Naive thymus-derived CD4-positive, alpha-beta T cell (primary cell): ENCODE measurements around the gene ANAPC4. TPM values are rescaled to one million over a fixed set of nuclear protein-coding genes. Genes with fewer than 3 reads are reported as not detected.
"Not testable (repeated sequence)": the region's sequence is repeated elsewhere in the genome, so short reads cannot be mapped to it uniquely, and the experiment has no call there.

ENCODE experiments used
- ATAC-seq: fragments of 150-1000 bp; cut with Tn5 transposase; 2 replicates; pipeline ENCODE4 v1.10.0; 2021; ENCODE audit warnings: mild to moderate bottlenecking, moderate library complexity
- CTCF ChIA-PET: fragments of 350-600 bp; sonication (Branson Sonifier 250); formaldehyde crosslinking; loops from one replicate; lab custom pipeline; 2021; ENCODE audit warnings: antibody characterized with exemption; lab: Charles Lee
- POLR2A ChIA-PET: fragments of 350-600 bp; sonication (Branson Sonifier 250); formaldehyde crosslinking; loops from one replicate; lab custom pipeline; 2021; ENCODE audit warnings: antibody characterized with exemption, inconsistent platforms; lab: Charles Lee
- DNase-seq, 9 donors: peaks; one replicate each; pipeline versions ENCODE4 v3.0.0 to v3.0.0-alpha.2; 2020 to 2022; ENCODE audit warnings: mixed read lengths in 1 of 9
- H3K27ac ChIP-seq: one replicate; pipeline ENCODE4 v1.7.0; 2013; ENCODE audit warnings: mild to moderate bottlenecking, low read depth, low read length, moderate library complexity
- H3K27me3 ChIP-seq, 2 donors: one replicate each; pipeline ENCODE4 v1.7.0; 2013; ENCODE audit warnings: low read length in 2 of 2, mild to moderate bottlenecking in 2 of 2, moderate library complexity in 2 of 2; ENCODE audit not compliant: control insufficient read depth in 2 of 2, insufficient read depth in 2 of 2
- H3K36me3 ChIP-seq, 3 experiments: 1 replicate in 2 of 3; 2 replicates in 1 of 3; pipeline ENCODE4 v1.7.0; 2013; ENCODE audit warnings: low read length in 3 of 3, mild to moderate bottlenecking in 3 of 3, moderate library complexity in 1 of 3; ENCODE audit not compliant: insufficient read depth in 3 of 3, control insufficient read depth in 2 of 3
- H3K4me1 ChIP-seq, 2 donors: one replicate each; pipeline ENCODE4 v1.7.0; 2013; ENCODE audit warnings: low read length in 2 of 2, mild to moderate bottlenecking in 2 of 2, moderate library complexity in 1 of 2; ENCODE audit not compliant: control insufficient read depth in 2 of 2, insufficient read depth in 2 of 2
- H3K4me3 ChIP-seq: 2 replicates; pipeline ENCODE4 v1.7.0; 2013; ENCODE audit warnings: mild to moderate bottlenecking, low read length
- H3K9me3 ChIP-seq, 3 experiments: 1 replicate in 2 of 3; 2 replicates in 1 of 3; pipeline ENCODE4 v1.7.0; 2013; ENCODE audit warnings: low read length in 3 of 3; ENCODE audit not compliant: control insufficient read depth in 2 of 3
- H3K27ac Mint-ChIP-seq, 9 donors: one replicate each; pipeline ENCODE4 v1.8.0; 2020 to 2022; ENCODE audit warnings: mixed read lengths in 9 of 9, mild to moderate bottlenecking in 8 of 9, moderate library complexity in 5 of 9, inconsistent platforms in 2 of 9
- H3K27me3 Mint-ChIP-seq, 5 donors: one replicate each; pipeline ENCODE4 v1.8.0; 2021 to 2022; ENCODE audit warnings: mixed read lengths in 5 of 5, mild to moderate bottlenecking in 1 of 5
- H3K36me3 Mint-ChIP-seq, 5 donors: one replicate each; pipeline ENCODE4 v1.8.0; 2020 to 2022; ENCODE audit warnings: mixed read lengths in 5 of 5, mild to moderate bottlenecking in 3 of 5, inconsistent platforms in 1 of 5
- H3K4me1 Mint-ChIP-seq, 7 donors: one replicate each; pipeline ENCODE4 v1.8.0; 2020 to 2022; ENCODE audit warnings: mixed read lengths in 7 of 7, mild to moderate bottlenecking in 3 of 7, inconsistent platforms in 1 of 7
- H3K4me3 Mint-ChIP-seq, 10 donors: one replicate each; pipeline ENCODE4 v1.8.0; 2020 to 2022; ENCODE audit warnings: mild to moderate bottlenecking in 10 of 10, mixed read lengths in 10 of 10, moderate library complexity in 6 of 10, inconsistent platforms in 2 of 10
- H3K9me3 Mint-ChIP-seq, 11 donors: one replicate each; pipeline ENCODE4 v1.8.0; 2020 to 2022; ENCODE audit warnings: mixed read lengths in 11 of 11, mild to moderate bottlenecking in 4 of 11, inconsistent platforms in 1 of 11, moderate library complexity in 1 of 11
- intact Hi-C, 2 donors: fragments of 100-400 bp; cut with micrococcal nuclease; formaldehyde crosslinking; loops; one replicate each; pipeline ENCODE4 v1.15.1; 2023
- polyA plus RNA-seq, 2 donors: library from polyadenylated mRNA; unstranded; fragments of 300-500 nt; fragmentation: Illumina TruSeq; gene quantifications; one replicate each; pipeline ENCODE4 v1.2.3, GENCODE V29; 2021
- total RNA-seq, 6 experiments: library from RNA in 5 of 6; stranded (reverse) in 5 of 6; gene quantifications; 1 replicate in 5 of 6; 2 replicates in 1 of 6; pipeline ENCODE4 v1.2.3 and lab custom pipeline; 2021 to 2026

ANAPC4 gene
- total and polyA plus RNA-seq, 7 experiments from 2014 or later: 19.0 to 55.3 (median 49.9) TPM

GRCh38 chr4:25372549-25372948 is 4.5 kb upstream of the ANAPC4 start:
- CTCF ChIA-PET, POLR2A ChIA-PET, H3K36me3 ChIP-seq, ATAC-seq, H3K9me3 Mint-ChIP-seq, H3K36me3 Mint-ChIP-seq, H3K4me3 ChIP-seq, H3K9me3 ChIP-seq, H3K4me1 ChIP-seq, H3K27me3 Mint-ChIP-seq, H3K27me3 ChIP-seq, DNase-seq, H3K4me3 Mint-ChIP-seq, H3K27ac ChIP-seq: not testable (repeated sequence)
- Mint-ChIP-seq H3K4me1 (peaks cover 0 to 14% (median 9%) of the 10 kb centered on the region in 7 donors), H3K27ac (peak overlapping the region in 1 of 9 donors; percentile 14)
- intact Hi-C loops: loop anchor here in 1 of 2 donors (10.0 kb wide), 2 partner anchors 898 to 1212 kb away; partner anchors contain the start of gene TBC1D19

- no peak for ATAC-seq
- Histone ChIP-seq H3K27me3 (no peaks in the 10 kb centered on the region), H3K4me1 (peaks cover 11 to 17% of the 10 kb centered on the region in 2 donors), H3K9me3 (no peaks in the 10 kb centered on the region), H3K27ac (peak overlapping the region; percentile 76), H3K36me3 (peaks cover 0 to 16% (median 0%) of the 10 kb centered on the region in 3 experiments), H3K4me3 (peak overlapping the region; percentile 96)
- ChIA-PET POLR2A (interaction anchor here (0.9 to 2.4 kb wide), 4 partner anchors 20 to 793 kb away, joined by 5 to 14 read pairs (median 5); partner anchors contain the start of genes DHX15, SEPSECS and ZCCHC4), CTCF (interaction anchor here (1.1 to 1.2 kb wide), 2 partner anchors 12 to 64 kb away, joined by 3 to 4 read pairs; no protein-coding TSS in a partner anchor)
- intact Hi-C loops: loop anchor here (1.0 to 10.0 kb wide), 14 partner anchors 11 to 1482 kb away; partner anchors contain the start of genes PI4K2B (in 2 of the 2), SEPSECS (in 2 of the 2), SMIM20 (in 2 of the 2) and TBC1D19 (in 2 of the 2)
- H3K4me3 Mint-ChIP-seq: no peak overlapping the region
- peaks cover 0 to 18% (median 13%) of the 10 kb centered on the region in 7 donors for H3K4me1 Mint-ChIP-seq
- peaks cover 3 to 18% (median 7%) of the 10 kb centered on the region in 5 donors for H3K36me3 Mint-ChIP-seq
- H3K9me3 Mint-ChIP-seq: no peaks in the 10 kb centered on the region
- DNase-seq: peak in 3 of 9 donors; percentile 8 to 13 (median 8)
- no peaks in the 10 kb centered on the region for H3K27me3 Mint-ChIP-seq
- H3K27ac Mint-ChIP-seq: peak overlapping the region in 4 of 9 donors; percentile 78 to 93 (median 89)
These were observed 741 bp downstream of the ANAPC4 start for GRCh38 chr4:25377572-25378436.

DNA sequence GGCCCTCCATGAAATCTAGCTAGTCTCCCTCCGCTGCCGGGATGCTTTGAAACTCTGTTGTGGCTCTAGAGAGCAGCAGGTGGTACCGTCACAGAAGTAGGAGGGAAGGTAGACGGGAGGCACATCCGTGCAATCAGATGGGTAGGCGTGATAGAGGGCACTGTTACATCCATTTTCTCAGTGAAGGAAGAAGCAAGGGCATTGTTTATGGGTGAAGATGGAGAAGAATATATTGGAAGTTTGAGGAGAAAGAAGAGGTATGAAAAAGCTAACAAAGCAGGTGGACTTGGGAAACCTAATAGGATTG is 1.3 kb downstream of the ANAPC4 start:
- Histone ChIP-seq H3K27me3 (no peaks in the 10 kb centered on the region), H3K36me3 (peaks cover 0 to 22% (median 4%) of the 10 kb centered on the region in 3 experiments), H3K9me3 (no peaks in the 10 kb centered on the region), H3K4me1 (peaks cover 11 to 17% of the 10 kb centered on the region in 2 donors), H3K27ac (no peak overlapping the region), H3K4me3 (peak overlapping the region; percentile 96)
- no peaks in the 10 kb centered on the region for H3K9me3 Mint-ChIP-seq
- no peak for ATAC-seq
- DNase-seq: no peak
- H3K27me3 Mint-ChIP-seq: no peaks in the 10 kb centered on the region
- peaks cover 3 to 21% (median 8%) of the 10 kb centered on the region in 5 donors for H3K36me3 Mint-ChIP-seq
- H3K4me1 Mint-ChIP-seq: peaks cover 0 to 18% (median 13%) of the 10 kb centered on the region in 7 donors
- H3K27ac Mint-ChIP-seq: no peak overlapping the region
- intact Hi-C loops: loop anchor here (5.0 to 10.0 kb wide), 4 partner anchors 479 to 1206 kb away; partner anchors contain the start of gene TBC1D19 (in 2 of the 2)
- CTCF ChIA-PET: interaction anchor here (1.2 kb wide), 1 partner anchor 65 kb away, joined by 4 read pairs; no protein-coding TSS in a partner anchor
- POLR2A ChIA-PET: interaction anchor here (1.1 to 2.4 kb wide), 2 partner anchors 65 to 794 kb away, joined by 5 to 14 read pairs; partner anchors contain the start of genes DHX15 and ZCCHC4
- no peak overlapping the region for H3K4me3 Mint-ChIP-seq

DNA sequence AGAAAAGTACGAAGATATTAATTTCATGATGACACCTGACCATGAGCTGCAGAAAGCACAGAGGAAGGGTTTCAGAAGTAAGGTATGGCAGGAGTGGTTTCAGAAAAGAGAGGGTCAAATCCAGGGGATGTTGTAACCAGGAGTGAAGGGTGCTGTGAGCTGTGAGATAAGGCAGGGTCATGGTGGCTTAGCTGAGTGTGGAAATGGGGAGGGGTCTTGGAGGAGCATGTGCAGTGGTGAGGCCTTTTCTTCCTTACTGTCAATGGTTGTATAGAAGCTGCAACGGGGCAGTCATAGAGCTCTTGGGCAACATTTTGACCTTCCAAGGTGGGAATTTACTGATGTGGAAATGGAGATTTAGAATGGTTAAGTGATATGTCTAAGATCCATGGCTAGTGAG is 2.5 kb downstream of the ANAPC4 start:
- no peak overlapping the region for H3K4me3 ChIP-seq
- DNase-seq (no peak), ATAC-seq (no peak)
- ChIA-PET CTCF (interaction anchor here (0.6 to 0.8 kb wide), 2 partner anchors 12 to 67 kb away, joined by 3 read pairs; partner anchors contain the start of gene ZCCHC4), POLR2A (interaction anchor here (2.4 kb wide), 1 partner anchor 67 kb away, joined by 14 read pairs; the partner anchor contains the start of gene ZCCHC4)
- no peak overlapping the region for H3K4me3 Mint-ChIP-seq
- peaks cover 0 to 34% (median 4%) of the 10 kb centered on the region in 3 experiments for H3K36me3 ChIP-seq
- peaks cover 11 to 17% of the 10 kb centered on the region in 2 donors for H3K4me1 ChIP-seq
- H3K27me3 Mint-ChIP-seq: no peaks in the 10 kb centered on the region
- H3K9me3 ChIP-seq: no peaks in the 10 kb centered on the region
- peaks cover 8 to 32% (median 13%) of the 10 kb centered on the region in 5 donors for H3K36me3 Mint-ChIP-seq
- H3K4me1 Mint-ChIP-seq: peaks cover 0 to 18% (median 17%) of the 10 kb centered on the region in 7 donors
- no peak overlapping the region for H3K27ac Mint-ChIP-seq
- intact Hi-C loops: loop anchor here (5.0 to 10.0 kb wide), 4 partner anchors 478 to 1205 kb away; partner anchors contain the start of gene TBC1D19 (in 2 of the 2)
- no peaks in the 10 kb centered on the region for H3K27me3 ChIP-seq
- no peak overlapping the region for H3K27ac ChIP-seq
- H3K9me3 Mint-ChIP-seq: no peaks in the 10 kb centered on the region

DNA sequence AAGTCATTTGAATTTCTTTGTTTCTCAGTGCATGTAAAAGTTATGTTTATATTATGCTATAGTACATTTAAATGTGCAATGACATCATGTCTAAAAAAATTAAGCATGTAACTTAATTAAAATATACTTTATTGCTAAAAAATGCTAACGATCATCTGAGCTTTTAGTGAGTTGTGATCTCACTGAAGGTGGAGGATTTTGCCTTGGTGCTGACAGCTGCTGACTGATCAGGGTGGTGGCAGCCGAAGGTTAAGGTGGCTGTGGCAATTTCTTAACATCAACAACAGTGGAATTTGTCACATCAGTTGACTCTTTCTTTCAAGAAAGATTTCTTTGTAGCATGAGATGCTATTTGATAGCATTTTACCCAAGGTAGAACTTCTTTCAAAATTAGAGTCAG is 6.6 kb downstream of the ANAPC4 start:
- DNase-seq: no peak
- ChIA-PET CTCF (no interaction called here), POLR2A (no interaction called here)
- Histone ChIP-seq H3K27ac (no peak overlapping the region), H3K4me3 (no peak overlapping the region), H3K27me3 (no peaks in the 10 kb centered on the region), H3K9me3 (no peaks in the 10 kb centered on the region), H3K4me1 (peaks cover 4 to 10% of the 10 kb centered on the region in 2 donors), H3K36me3 (peaks cover 0 to 50% (median 4%) of the 10 kb centered on the region in 3 experiments)
- peaks cover 5 to 49% (median 22%) of the 10 kb centered on the region in 5 donors for H3K36me3 Mint-ChIP-seq
- H3K4me1 Mint-ChIP-seq: peaks cover 0 to 12% (median 4%) of the 10 kb centered on the region in 7 donors
- no peaks in the 10 kb centered on the region for H3K27me3 Mint-ChIP-seq
- H3K9me3 Mint-ChIP-seq: no peaks in the 10 kb centered on the region
- intact Hi-C loops: no loop called here
- ATAC-seq: no peak
- H3K27ac Mint-ChIP-seq: no peak overlapping the region
- H3K4me3 Mint-ChIP-seq: no peak overlapping the region

DNA sequence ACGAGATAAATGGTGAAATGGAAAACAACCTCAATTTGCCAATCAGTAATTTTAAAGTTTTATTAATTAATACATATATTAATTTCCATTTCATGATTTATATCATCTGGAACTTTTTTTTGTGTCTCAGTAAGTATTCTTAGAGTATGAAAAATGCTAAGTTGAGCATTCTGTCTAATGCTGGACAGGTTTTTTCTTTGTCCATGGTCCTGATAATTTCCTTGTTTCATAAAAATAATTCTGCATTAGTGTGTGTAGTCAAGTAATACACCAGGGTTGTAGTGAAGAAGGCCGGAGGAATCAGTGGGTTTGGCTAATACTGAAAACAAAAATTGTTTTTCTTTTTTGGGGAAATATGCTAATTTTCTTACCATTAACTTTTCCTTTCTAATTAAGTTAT is 9.9 kb downstream of the ANAPC4 start:
- Mint-ChIP-seq H3K27me3 (no peaks in the 10 kb centered on the region), H3K4me1 (peaks cover 0 to 12% (median 0%) of the 10 kb centered on the region in 7 donors), H3K36me3 (peaks cover 10 to 59% (median 34%) of the 10 kb centered on the region in 5 donors), H3K27ac (no peak overlapping the region), H3K4me3 (no peak overlapping the region), H3K9me3 (no peaks in the 10 kb centered on the region)
- no peaks in the 10 kb centered on the region for H3K4me1 ChIP-seq
- no peaks in the 10 kb centered on the region for H3K9me3 ChIP-seq
- ATAC-seq: no peak
- ChIA-PET POLR2A (no interaction called here), CTCF (no interaction called here)
- no peaks in the 10 kb centered on the region for H3K27me3 ChIP-seq
- no peak overlapping the region for H3K27ac ChIP-seq
- peaks cover 7 to 65% (median 20%) of the 10 kb centered on the region in 3 experiments for H3K36me3 ChIP-seq
- H3K4me3 ChIP-seq: no peak overlapping the region
- no peak for DNase-seq
- intact Hi-C loops: loop anchor here in 1 of 2 donors (1.0 kb wide), 1 partner anchor 19 kb away; no protein-coding TSS in a partner anchor
